Raji (cell line): ENCODE measurements around the gene RGS3.

Experiments
- POLR2A ChIP-seq: IDR thresholded peaks from 2 replicates; pipeline ENCODE4 v1.6.1; 2011; ENCODE audit warnings: low read depth, low read length, control low read depth; ENCODE audit not compliant: insufficient read depth

Gene RGS3

GRCh38 chr9:113590991-113591898 is 127.7 kb downstream of the RGS3 start:
- TF ChIP-seq POLR2A: no peak

GRCh38 chr9:113591899-113592625 is 128.5 kb downstream of the RGS3 start:
- no peak for TF ChIP-seq POLR2A

- no peak for TF ChIP-seq POLR2A
Observed at GRCh38 chr9:113592876-113593575, 129.5 kb downstream of the RGS3 start.

GRCh38 chr9:113593682-113594281 is 130.3 kb downstream of the RGS3 start:
- TF ChIP-seq POLR2A: no peak

- no peak for TF ChIP-seq POLR2A
Observed at GRCh38 chr9:113594484-113595299, 131.2 kb downstream of the RGS3 start.

- no peak for TF ChIP-seq POLR2A
Observed at GRCh38 chr9:113596616-113597320, 133.2 kb downstream of the RGS3 start.

GRCh38 chr9:113597390-113598241 is 134.1 kb downstream of the RGS3 start:
- TF ChIP-seq POLR2A: no peak

GRCh38 chr9:113598451-113598850 is 134.9 kb downstream of the RGS3 start:
- no peak for TF ChIP-seq POLR2A

- TF ChIP-seq POLR2A: no peak
Observed at GRCh38 chr9:113598883-113599282, 135.4 kb downstream of the RGS3 start.

- no peak for TF ChIP-seq POLR2A
Observed at GRCh38 chr9:113599646-113600022, 136.1 kb downstream of the RGS3 start.

- TF ChIP-seq POLR2A: no peak
Observed at GRCh38 chr9:113600023-113600823, 136.7 kb downstream of the RGS3 start.
